ENCODE data around the gene LSMEM2.

LSMEM2 gene

GRCh38 chr3:50286322-50287227 is 7.7 kb downstream of the LSMEM2 start:
- no peak for DNase-seq

GRCh38 chr3:50287262-50287661 is 8.4 kb downstream of the LSMEM2 start:
- no peak for DNase-seq

GRCh38 chr3:50288387-50289007 is 9.6 kb downstream of the LSMEM2 start:
- no peak for DNase-seq

- no peak for DNase-seq
Observed at GRCh38 chr3:50289130-50289529, 10.2 kb downstream of the LSMEM2 start.

GRCh38 chr3:50290161-50290641 is 11.3 kb downstream of the LSMEM2 start:
- DNase-seq = no peak

DNA sequence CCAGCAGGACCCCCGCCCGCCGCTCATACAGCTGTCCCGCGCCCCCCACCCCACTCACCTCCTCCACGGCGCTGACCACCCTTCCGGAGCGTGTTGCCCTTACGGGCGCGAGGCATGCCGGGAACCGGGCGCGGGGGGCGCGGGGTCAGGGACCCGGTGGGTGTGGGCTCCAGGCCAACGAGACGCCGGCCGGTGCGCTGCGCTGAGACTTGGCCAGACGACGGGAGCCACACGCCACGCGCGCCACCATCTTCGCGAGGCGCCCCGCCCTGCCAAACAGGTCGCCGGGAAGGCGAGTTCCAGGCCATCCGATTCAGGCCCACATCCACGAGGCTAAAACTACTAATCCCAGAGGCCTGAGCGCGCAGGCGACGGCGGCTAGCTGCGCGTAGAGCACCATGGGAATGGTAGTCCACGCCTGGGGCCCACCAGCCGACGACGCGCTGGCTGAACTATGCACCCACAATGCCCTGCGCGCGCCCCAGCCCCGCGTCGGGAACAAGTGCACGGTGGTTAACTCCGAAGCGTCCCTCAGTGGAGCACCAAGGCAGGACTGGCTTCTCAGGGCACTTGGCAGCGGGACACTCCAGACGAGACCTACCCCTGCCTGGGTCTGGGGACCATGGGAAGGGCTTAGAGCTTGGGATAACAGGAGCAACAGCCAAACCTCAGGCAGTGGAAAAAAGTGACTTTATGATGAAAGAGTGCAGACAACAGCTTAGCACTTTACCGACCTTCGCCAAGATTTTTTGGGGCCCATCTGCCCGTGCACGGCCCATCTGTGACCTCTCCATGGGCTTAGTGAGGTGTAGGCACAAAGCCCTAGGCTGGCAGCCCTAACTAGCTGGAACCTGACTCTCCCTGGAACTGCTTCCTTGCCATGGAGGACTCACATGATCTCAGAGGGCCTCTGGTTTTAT is 13.5 kb downstream of the LSMEM2 start, which contains the start of gene IFRD2:
IFRD2 (minus strand) TSS at position 271 of the 920 bp plus-strand sequence; CDS start at position 116, 155 bp downstream.
- peak; percentile 99 for DNase-seq

DNA sequence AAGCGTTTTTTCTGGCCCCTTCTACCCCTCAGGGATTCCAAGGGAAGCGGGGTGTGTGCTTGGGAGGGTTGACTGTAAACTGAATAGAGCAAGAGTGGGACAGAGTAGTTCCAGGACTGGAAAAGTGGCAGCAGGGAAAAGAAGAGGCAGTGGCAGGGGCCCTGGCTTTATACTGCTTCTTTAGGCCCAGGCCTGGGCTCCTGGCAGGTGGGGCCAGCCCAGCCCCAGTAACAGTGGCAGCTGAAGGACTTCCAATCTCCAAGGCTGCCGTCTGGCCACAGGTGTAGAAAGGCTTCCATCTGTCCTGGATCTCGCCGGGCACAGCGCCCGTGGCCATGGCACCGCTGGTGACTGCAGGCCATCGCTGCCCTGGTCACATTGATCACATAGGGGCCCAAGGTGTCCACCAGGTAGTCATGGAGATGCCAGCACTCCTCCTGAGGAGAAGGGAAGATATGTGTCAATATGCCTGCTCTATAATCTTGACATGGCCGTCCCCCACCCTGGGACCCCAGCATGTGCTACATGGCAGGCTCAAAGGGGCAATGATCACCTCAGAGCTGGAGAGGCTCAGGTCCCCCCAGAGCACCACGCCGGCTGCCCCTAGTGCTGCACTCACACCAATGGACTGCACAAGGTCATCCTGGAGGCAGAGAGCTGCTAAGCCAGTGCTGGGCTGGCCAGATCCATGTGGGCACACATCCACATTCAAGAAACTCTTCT is 14.4 kb downstream of the LSMEM2 start:
- no peak for DNase-seq

- no peak for DNase-seq
Observed at GRCh38 chr3:50294089-50294488, 15.2 kb downstream of the LSMEM2 start.

- DNase-seq = no peak
Observed at GRCh38 chr3:50294492-50295403, 15.9 kb downstream of the LSMEM2 start.

GRCh38 chr3:50295553-50296431 is 16.9 kb downstream of the LSMEM2 start:
- DNase-seq = no peak

GRCh38 chr3:50296721-50297383 is 18.0 kb downstream of the LSMEM2 start:
- DNase-seq = no peak

DNA sequence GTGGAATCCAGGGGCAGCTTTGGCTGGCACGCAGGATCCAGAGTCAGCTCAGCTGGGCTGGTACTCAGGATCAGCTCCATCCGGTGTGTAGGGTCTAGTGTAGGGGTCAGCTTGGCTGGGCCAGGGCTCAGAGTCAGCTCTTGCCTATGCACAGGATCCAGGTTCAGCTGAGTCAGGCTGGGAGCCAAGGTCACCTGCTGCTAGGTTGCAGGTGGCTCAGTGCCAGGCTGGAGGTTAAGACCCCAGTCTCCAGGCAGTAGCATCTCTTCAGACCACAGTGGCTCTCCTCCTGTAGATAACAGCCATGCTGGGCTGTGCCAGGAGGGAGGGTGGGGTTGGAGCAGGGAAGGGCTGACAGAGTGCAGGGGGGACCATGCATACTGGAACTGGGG is 18.5 kb downstream of the LSMEM2 start:
- DNase-seq = no peak

- no peak for DNase-seq
Observed at GRCh38 chr3:50297896-50298725, 19.2 kb downstream of the LSMEM2 start.

GRCh38 chr3:50298836-50299637 is 20.1 kb downstream of the LSMEM2 start, which contains the start of the genes HYAL3 and NAA80:
Gene HYAL3 (minus strand): TSS chr3:50299405. CDS start chr3:50295602, 3,803 bp downstream.
Gene NAA80 (minus strand): TSS chr3:50299405. CDS start chr3:50297463, 1,942 bp downstream.
- DNase-seq = peak; percentile 100

DNA sequence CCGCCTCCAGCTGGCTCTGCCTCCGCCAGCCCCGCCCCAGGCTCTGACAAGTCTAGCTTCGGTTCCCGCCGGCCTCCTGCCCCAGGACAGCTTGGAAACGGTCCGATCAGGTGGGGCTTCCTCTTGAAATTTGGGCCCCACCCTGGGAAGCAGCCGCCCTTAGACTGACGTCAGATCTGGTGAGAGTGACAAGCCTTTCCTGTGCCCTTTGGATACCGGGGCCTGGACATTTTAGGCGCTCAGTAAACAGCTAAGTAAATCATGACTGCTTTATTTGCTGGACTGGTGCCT is 20.7 kb downstream of the LSMEM2 start:
- DNase-seq = no peak

- peak; percentile 36 for DNase-seq
Observed at GRCh38 chr3:50299929-50300680, 21.2 kb downstream of the LSMEM2 start.
